HG03135 (cell line): Measurements from ENCODE around the gene CADPS2.
"Not testable (repeated sequence)": the region's sequence is repeated elsewhere in the genome, so short reads cannot be mapped to it uniquely, and the experiment has no call there.

ENCODE experiments used
- ATAC-seq: cut with Tn5 transposase; IDR thresholded peaks from one replicate; pipeline ENCODE4 v1.9.1; 2021; ENCODE audit warnings: mild to moderate bottlenecking, moderate library complexity; ENCODE audit not compliant: unreplicated experiment

CADPS2 gene

GRCh38 chr7:122677149-122677548 is 209.1 kb downstream of the CADPS2 start:
- no peak for ATAC-seq

- no peak for ATAC-seq
Observed at GRCh38 chr7:122676466-122676865, 209.8 kb downstream of the CADPS2 start.

GRCh38 chr7:122675621-122676020 is 210.6 kb downstream of the CADPS2 start:
- ATAC-seq, result no peak

GRCh38 chr7:122675011-122675410 is 211.2 kb downstream of the CADPS2 start:
- ATAC-seq, result no peak

- no peak for ATAC-seq
Observed at GRCh38 chr7:122674502-122674901, 211.8 kb downstream of the CADPS2 start.

GRCh38 chr7:122673951-122674350 is 212.3 kb downstream of the CADPS2 start:
- no peak for ATAC-seq

- no peak for ATAC-seq
Observed at GRCh38 chr7:122672536-122672935, 213.7 kb downstream of the CADPS2 start.

- ATAC-seq, result no peak
Observed at GRCh38 chr7:122663733-122664132, 222.5 kb downstream of the CADPS2 start.

GRCh38 chr7:122658856-122659255 is 227.4 kb downstream of the CADPS2 start:
- no peak for ATAC-seq

GRCh38 chr7:122653685-122654084 is 232.6 kb downstream of the CADPS2 start:
- ATAC-seq, result no peak

- no peak for ATAC-seq
Observed at GRCh38 chr7:122652876-122653275, 233.4 kb downstream of the CADPS2 start.

GRCh38 chr7:122651451-122651850 is 234.8 kb downstream of the CADPS2 start:
- no peak for ATAC-seq

GRCh38 chr7:122643250-122643649 is 243.0 kb downstream of the CADPS2 start:
- ATAC-seq, result no peak

GRCh38 chr7:122638459-122638858 is 247.8 kb downstream of the CADPS2 start:
- no peak for ATAC-seq

GRCh38 chr7:122637784-122638183 is 248.5 kb downstream of the CADPS2 start:
- no peak for ATAC-seq

GRCh38 chr7:122635481-122635880 is 250.8 kb downstream of the CADPS2 start:
- not testable (repeated sequence) for ATAC-seq

GRCh38 chr7:122633472-122633871 is 252.8 kb downstream of the CADPS2 start:
- no peak for ATAC-seq

GRCh38 chr7:122632238-122632637 is 254.0 kb downstream of the CADPS2 start:
- no peak for ATAC-seq

GRCh38 chr7:122629412-122629953 is 256.8 kb downstream of the CADPS2 start:
- no peak for ATAC-seq

GRCh38 chr7:122628651-122629411 is 257.4 kb downstream of the CADPS2 start:
- no peak for ATAC-seq

- no peak for ATAC-seq
Observed at GRCh38 chr7:122626785-122627184, 259.5 kb downstream of the CADPS2 start.

GRCh38 chr7:122622682-122623081 is 263.6 kb downstream of the CADPS2 start:
- no peak for ATAC-seq

GRCh38 chr7:122619664-122620063 is 266.6 kb downstream of the CADPS2 start:
- ATAC-seq, result no peak
